Retinal pigment epithelial cell (primary cell): ENCODE data around the gene DNAJC2.

Experiments
- DNase-seq: peaks from one replicate; pipeline ENCODE4 v3.0.0-alpha.2; 2010; ENCODE audit warnings: low read depth
- H3K4me3 ChIP-seq: 2 replicates; pipeline ENCODE4 v1.5.1; 2011; ENCODE audit warnings: mild to moderate bottlenecking, low read length, control low read depth, moderate library complexity
- CTCF ChIP-seq: conservative IDR thresholded peaks from 2 replicates; pipeline ENCODE4 v1.5.1; 2011; ENCODE audit warnings: low read depth, low read length, control low read depth, inconsistent platforms

The DNAJC2 gene

GRCh38 chr7:103349805-103350204 is 5.2 kb upstream of the DNAJC2 start:
- H3K4me3 ChIP-seq: no peak overlapping the region
- TF ChIP-seq CTCF: no peak
- DNase-seq: no peak

- no peak for TF ChIP-seq CTCF
- DNase-seq: no peak
- peak overlapping the region; percentile 98 for H3K4me3 ChIP-seq
Measured at GRCh38 chr7:103348959-103349358, 4.4 kb upstream of the DNAJC2 start.

GRCh38 chr7:103348452-103348851 is 3.9 kb upstream of the DNAJC2 start:
- peak overlapping the region; percentile 98 for H3K4me3 ChIP-seq
- no peak for DNase-seq
- TF ChIP-seq CTCF: no peak

- peak; percentile 76 for DNase-seq
- no peak for TF ChIP-seq CTCF
- peak within 1 kb of the TSS; percentile 98 for H3K4me3 ChIP-seq
Measured at GRCh38 chr7:103347507-103348267, 3.1 kb upstream of the DNAJC2 start, which contains the start of gene PSMC2. Gene PSMC2 (plus strand): TSS chr7:103347643. CDS start chr7:103347712, 69 bp downstream.

GRCh38 chr7:103346396-103346795 is 1.8 kb upstream of the DNAJC2 start:
- H3K4me3 ChIP-seq: no peak overlapping the region
- TF ChIP-seq CTCF: no peak
- DNase-seq: no peak

GRCh38 chr7:103343758-103344452 is 662 bp downstream of the DNAJC2 start:
- H3K4me3 ChIP-seq: peak overlapping the region; percentile 95
- no peak for TF ChIP-seq CTCF
- no peak for DNase-seq
